GM06990 (cell line): ENCODE data around the gene KRTAP10-2.
"Not testable (repeated sequence)": the region's sequence is repeated elsewhere in the genome, so short reads cannot be mapped to it uniquely, and the experiment has no call there.

ENCODE experiments used
- DNase-seq: peaks from one replicate; pipeline ENCODE4 v3.0.0-alpha.2; 2011; ENCODE audit not compliant: insufficient read length; ENCODE audit errors: extremely low read depth
- H3K27me3 ChIP-seq: replicated peaks from 2 replicates; pipeline ENCODE4 v1.6.0; 2011; ENCODE audit warnings: low read length; ENCODE audit not compliant: control insufficient read depth, insufficient read depth
- H3K36me3 ChIP-seq: 2 replicates; pipeline ENCODE4 v1.5.1; 2011; ENCODE audit warnings: low read length; ENCODE audit not compliant: control insufficient read depth, insufficient read depth
- H3K4me3 ChIP-seq: replicated peaks from 2 replicates; pipeline ENCODE4 v1.5.1; 2011; ENCODE audit warnings: low read depth, mild to moderate bottlenecking, control low read depth, low read length
- CTCF ChIP-seq: IDR thresholded peaks from 2 replicates; pipeline ENCODE4 v1.5.1; 2011; ENCODE audit warnings: low read length, control low read depth, mild to moderate bottlenecking, inconsistent platforms; ENCODE audit not compliant: insufficient read depth, poor library complexity, severe bottlenecking

The KRTAP10-2 gene

GRCh38 chr21:44578371-44579055 is 27.2 kb upstream of the KRTAP10-2 start:
- TF ChIP-seq CTCF = no peak
- Histone ChIP-seq H3K27me3 (no peaks in the 10 kb centered on the region), H3K4me3 (no peak overlapping the region), H3K36me3 (no peaks in the 10 kb centered on the region)
- DNase-seq = no peak

DNA sequence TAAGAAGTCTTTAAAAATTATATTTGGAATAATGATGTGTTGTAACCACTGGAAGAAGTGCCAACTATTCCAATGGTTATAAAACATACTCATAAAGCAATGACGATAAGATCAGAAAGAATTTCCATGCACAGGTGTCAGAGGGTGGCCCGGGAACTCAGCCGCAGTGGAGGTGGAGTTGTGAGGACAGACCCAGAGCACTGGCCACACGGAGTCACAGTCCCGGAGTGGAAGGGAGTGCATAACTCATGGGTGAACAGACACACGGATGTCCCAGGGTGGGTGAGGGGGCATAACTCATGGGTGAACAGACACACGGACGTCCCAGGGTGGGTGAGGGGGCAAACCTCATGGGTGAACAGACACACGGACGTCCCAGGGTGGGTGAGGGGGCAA is 24.7 kb upstream of the KRTAP10-2 start:
- no peak for TF ChIP-seq CTCF
- DNase-seq = no peak

GRCh38 chr21:44575307-44576024 is 24.2 kb upstream of the KRTAP10-2 start:
- no peak for TF ChIP-seq CTCF
- no peak for DNase-seq
- Histone ChIP-seq H3K4me3 (no peak overlapping the region), H3K36me3 (no peaks in the 10 kb centered on the region), H3K27me3 (no peaks in the 10 kb centered on the region)

More for the DNA sequence above, 24.7 kb upstream of the KRTAP10-2 start:
- Histone ChIP-seq H3K4me3 (no peak overlapping the region), H3K36me3 (no peaks in the 10 kb centered on the region), H3K27me3 (no peaks in the 10 kb centered on the region)

- no peak overlapping the region for H3K4me3 ChIP-seq
- TF ChIP-seq CTCF = no peak
- DNase-seq = no peak
- no peaks in the 10 kb centered on the region for H3K27me3 ChIP-seq
- H3K36me3 ChIP-seq = no peaks in the 10 kb centered on the region
Observed at GRCh38 chr21:44574457-44575306, 23.4 kb upstream of the KRTAP10-2 start.

GRCh38 chr21:44573630-44574456 is 22.5 kb upstream of the KRTAP10-2 start, which contains the start of gene KRTAP10-4:
Gene KRTAP10-4 (plus strand): TSS chr21:44573729. CDS start chr21:44573759, 30 bp downstream.
- H3K36me3 ChIP-seq, H3K4me3 ChIP-seq, DNase-seq, H3K27me3 ChIP-seq: not testable (repeated sequence)
